ENCODE results near the gene SLC6A8.
A peak's percentile ranks its signal among the peaks of the same experiment; 100 is the strongest.
"Not testable (repeated sequence)": the region's sequence is repeated elsewhere in the genome, so short reads cannot be mapped to it uniquely, and the experiment has no call there.

Gene SLC6A8

GRCh38 chrX:153672531-153673427 is 14.9 kb upstream of the SLC6A8 start:
- DNase-seq (ENCODE audit: low spot score): no peak

- DNase-seq (ENCODE audit: low spot score): no peak
These were observed 14.1 kb upstream of the SLC6A8 start, which contains the start of gene PNCK for GRCh38 chrX:153673428-153674218. PNCK (minus strand) TSS chrX:153673813; CDS start chrX:153673076, 737 bp downstream.

GRCh38 chrX:153674219-153674851 is 13.4 kb upstream of the SLC6A8 start:
- DNase-seq (ENCODE audit: low spot score): no peak

- no peak for DNase-seq (ENCODE audit: low spot score)
These were observed 6.6 kb upstream of the SLC6A8 start for GRCh38 chrX:153681175-153681574.

- DNase-seq (ENCODE audit: low spot score): not testable (repeated sequence)
These were observed 4.2 kb upstream of the SLC6A8 start for GRCh38 chrX:153683486-153683885.

- DNase-seq (ENCODE audit: low spot score): no peak
These were observed 3.1 kb upstream of the SLC6A8 start for GRCh38 chrX:153684467-153685155.

GRCh38 chrX:153685156-153685536 is 2.6 kb upstream of the SLC6A8 start:
- no peak for DNase-seq (ENCODE audit: low spot score)

GRCh38 chrX:153685751-153686696 is 1.7 kb upstream of the SLC6A8 start:
- no peak for DNase-seq (ENCODE audit: low spot score)

- no peak for DNase-seq (ENCODE audit: low spot score)
These were observed 1.0 kb upstream of the SLC6A8 start for GRCh38 chrX:153686711-153687110.

GRCh38 chrX:153688071-153688470 is 345 bp downstream of the SLC6A8 start:
- DNase-seq (ENCODE audit: low spot score): no peak

GRCh38 chrX:153688506-153688905 is 780 bp downstream of the SLC6A8 start:
- no peak for DNase-seq (ENCODE audit: low spot score)

- peak; percentile 36 for DNase-seq (ENCODE audit: low spot score)
These were observed 1.3 kb downstream of the SLC6A8 start for GRCh38 chrX:153688911-153689590.

- DNase-seq (ENCODE audit: low spot score): peak; percentile 26
These were observed 2.1 kb downstream of the SLC6A8 start for GRCh38 chrX:153689654-153690465.

GRCh38 chrX:153690466-153690865 is 2.7 kb downstream of the SLC6A8 start:
- no peak for DNase-seq (ENCODE audit: low spot score)

- not testable (repeated sequence) for DNase-seq (ENCODE audit: low spot score)
These were observed 3.5 kb downstream of the SLC6A8 start for GRCh38 chrX:153691032-153691827.

GRCh38 chrX:153692003-153692402 is 4.3 kb downstream of the SLC6A8 start:
- DNase-seq (ENCODE audit: low spot score): no peak

GRCh38 chrX:153692611-153693156 is 5.0 kb downstream of the SLC6A8 start:
- no peak for DNase-seq (ENCODE audit: low spot score)
